ENCODE data around the gene DICER1. TPM values are rescaled to one million over a fixed set of nuclear protein-coding genes. Genes with fewer than 3 reads are reported as not detected.

The DICER1 gene
- total and polyA plus RNA-seq, 7 donors, result 7.2 to 41.5 (median 30.7) TPM

- DNase-seq, result no peak
- Histone ChIP-seq H3K4me1 (peaks cover 53% of the 10 kb centered on the region), H3K36me3 (ENCODE audit: insufficient read depth in 1 of 2, low read depth in 1 of 2) (peaks cover 0 to 12% of the 10 kb centered on the region in 2 donors), H3K27ac (no peak overlapping the region), H3K4me3 (no peak overlapping the region), H3K27me3 (ENCODE audit: insufficient read depth in 3 of 3, low read length in 2 of 3) (no peaks in the 10 kb centered on the region), H3K9me3 (no peaks in the 10 kb centered on the region)
- TF ChIP-seq CTCF (IDR thresholded peaks at IDR 0.05), result no peak
- ATAC-seq, result no peak
- intact Hi-C loops (cut with DNase I), result no loop called here
Measured at GRCh38 chr14:95137164-95137803, 20.0 kb downstream of the DICER1 start.

GRCh38 chr14:95136631-95137030, 20.7 kb downstream of the DICER1 start:
- H3K9me3 ChIP-seq, result no peaks in the 10 kb centered on the region
- peaks cover 47% of the 10 kb centered on the region for H3K4me1 ChIP-seq
- no peak for ATAC-seq
- DNase-seq, result no peak
- H3K4me3 ChIP-seq, result no peak overlapping the region
- peaks cover 0 to 17% of the 10 kb centered on the region in 2 donors for H3K36me3 ChIP-seq (ENCODE audit: insufficient read depth in 1 of 2, low read depth in 1 of 2)
- no peak overlapping the region for H3K27ac ChIP-seq
- WGBS, 3 donors, result 54 to 66% (median 64%) methylated on average over 1 of the region's 1 CpG
- intact Hi-C loops (cut with DNase I), result no loop called here
- TF ChIP-seq CTCF (IDR thresholded peaks at IDR 0.05), result no peak
- no peaks in the 10 kb centered on the region for H3K27me3 ChIP-seq (ENCODE audit: insufficient read depth in 3 of 3, low read length in 2 of 3)

- no peaks in the 10 kb centered on the region for H3K27me3 ChIP-seq (ENCODE audit: insufficient read depth in 3 of 3, low read length in 2 of 3)
- DNase-seq (no peak), ATAC-seq (no peak)
- no peak for TF ChIP-seq CTCF (IDR thresholded peaks at IDR 0.05)
- H3K9me3 ChIP-seq, result no peaks in the 10 kb centered on the region
- 88 to 91% (median 88%) methylated on average over 8 of the region's 8 CpGs for WGBS, 3 donors
- H3K4me3 ChIP-seq, result no peak overlapping the region
- H3K27ac ChIP-seq, result no peak overlapping the region
- H3K36me3 ChIP-seq (ENCODE audit: insufficient read depth in 1 of 2, low read depth in 1 of 2), result peaks cover 0 to 29% of the 10 kb centered on the region in 2 donors
- peaks cover 26% of the 10 kb centered on the region for H3K4me1 ChIP-seq
- intact Hi-C loops (cut with DNase I), result no loop called here
Measured at GRCh38 chr14:95134304-95134933, 22.9 kb downstream of the DICER1 start.

- TF ChIP-seq CTCF (IDR thresholded peaks at IDR 0.05), result no peak
- no peak overlapping the region for H3K27ac ChIP-seq
- 95 to 100% (median 97%) methylated on average over 2 of the region's 2 CpGs for WGBS, 3 donors
- H3K27me3 ChIP-seq (ENCODE audit: insufficient read depth in 3 of 3, low read length in 2 of 3), result no peaks in the 10 kb centered on the region
- no peak for ATAC-seq
- H3K4me1 ChIP-seq, result peaks cover 18% of the 10 kb centered on the region
- no peaks in the 10 kb centered on the region for H3K9me3 ChIP-seq
- no peak overlapping the region for H3K4me3 ChIP-seq
- no peak for DNase-seq
- H3K36me3 ChIP-seq (ENCODE audit: insufficient read depth in 1 of 2, low read depth in 1 of 2), result peaks cover 0 to 40% of the 10 kb centered on the region in 2 donors
- intact Hi-C loops (cut with DNase I), result no loop called here
Measured at GRCh38 chr14:95133282-95133681, 24.0 kb downstream of the DICER1 start.

All from psoas muscle (tissue), 8 donors.